NB4 (cell line): ENCODE data around the gene TSPAN17.

ENCODE experiments used
- DNase-seq: peaks from one replicate; pipeline ENCODE4 v3.0.0; 2010; ENCODE audit warnings: low read depth
- H3K4me3 ChIP-seq: one replicate; pipeline ENCODE4 v1.5.1; 2011; ENCODE audit warnings: mild to moderate bottlenecking, low read depth, low read length, moderate library complexity
- MYC ChIP-seq: IDR thresholded peaks from 2 replicates; pipeline ENCODE4 v1.6.1; 2011; ENCODE audit warnings: low read depth, low read length
- POLR2A ChIP-seq: IDR thresholded peaks from 2 replicates; pipeline ENCODE4 v1.6.1; 2011; ENCODE audit warnings: mild to moderate bottlenecking; ENCODE audit not compliant: insufficient read length; ENCODE audit errors: extremely low read depth
- TF ChIP-seq, protein P1 (sequence below): IDR thresholded peaks from one replicate; pipeline ENCODE4 v1.5.1; 2012; ENCODE audit warnings: low read depth, low read length
- TF ChIP-seq, protein P2 (sequence below): IDR thresholded peaks from 2 replicates; pipeline ENCODE4 v1.6.1; 2011; ENCODE audit warnings: low read depth, low read length

The TSPAN17 gene

DNA sequence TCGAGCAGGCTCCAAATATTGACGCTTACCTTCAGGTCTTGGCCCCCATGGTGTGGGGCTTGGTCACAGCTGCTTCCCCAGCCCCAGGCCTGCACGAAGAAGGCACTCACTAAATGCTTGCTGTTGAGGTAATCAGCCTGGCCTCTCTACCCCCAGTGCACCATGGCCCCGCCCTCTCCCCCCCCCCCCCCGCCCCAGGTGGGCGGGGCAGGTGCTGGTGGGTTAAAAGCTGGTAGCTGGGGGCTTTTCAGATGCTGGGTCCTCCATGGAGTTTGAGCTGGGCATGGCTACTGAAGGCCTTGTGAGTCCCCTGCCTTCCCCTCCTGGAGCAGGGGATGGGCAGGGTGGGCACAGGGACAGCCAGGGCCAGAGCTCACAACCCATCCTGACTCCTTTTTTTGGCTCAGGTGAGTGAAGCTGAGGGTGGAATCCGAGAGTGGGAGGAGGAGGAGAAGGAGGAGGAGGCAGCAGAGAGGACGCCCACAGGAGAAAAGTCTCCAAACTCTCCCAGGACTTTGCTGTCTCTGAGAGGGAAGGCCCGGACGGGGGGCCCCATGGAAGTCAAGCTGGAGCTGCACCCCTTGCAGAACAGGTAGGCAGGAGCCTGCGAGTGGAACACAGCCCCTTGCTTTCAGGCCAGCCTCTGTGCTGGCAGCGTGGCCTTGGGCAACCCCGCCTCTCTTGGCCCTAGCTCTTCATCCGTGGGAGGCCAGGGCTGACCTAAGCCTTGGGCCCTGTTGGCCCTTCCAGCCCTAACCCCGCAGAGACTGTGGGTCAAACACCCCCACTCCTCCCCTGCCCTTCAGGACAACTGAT lies 4.4 kb upstream of the TSPAN17 start:
- TF ChIP-seq POLR2A: no peak
- TF ChIP-seq, protein P1, sequence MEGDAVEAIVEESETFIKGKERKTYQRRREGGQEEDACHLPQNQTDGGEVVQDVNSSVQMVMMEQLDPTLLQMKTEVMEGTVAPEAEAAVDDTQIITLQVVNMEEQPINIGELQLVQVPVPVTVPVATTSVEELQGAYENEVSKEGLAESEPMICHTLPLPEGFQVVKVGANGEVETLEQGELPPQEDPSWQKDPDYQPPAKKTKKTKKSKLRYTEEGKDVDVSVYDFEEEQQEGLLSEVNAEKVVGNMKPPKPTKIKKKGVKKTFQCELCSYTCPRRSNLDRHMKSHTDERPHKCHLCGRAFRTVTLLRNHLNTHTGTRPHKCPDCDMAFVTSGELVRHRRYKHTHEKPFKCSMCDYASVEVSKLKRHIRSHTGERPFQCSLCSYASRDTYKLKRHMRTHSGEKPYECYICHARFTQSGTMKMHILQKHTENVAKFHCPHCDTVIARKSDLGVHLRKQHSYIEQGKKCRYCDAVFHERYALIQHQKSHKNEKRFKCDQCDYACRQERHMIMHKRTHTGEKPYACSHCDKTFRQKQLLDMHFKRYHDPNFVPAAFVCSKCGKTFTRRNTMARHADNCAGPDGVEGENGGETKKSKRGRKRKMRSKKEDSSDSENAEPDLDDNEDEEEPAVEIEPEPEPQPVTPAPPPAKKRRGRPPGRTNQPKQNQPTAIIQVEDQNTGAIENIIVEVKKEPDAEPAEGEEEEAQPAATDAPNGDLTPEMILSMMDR: no peak
- TF ChIP-seq, protein P2, sequence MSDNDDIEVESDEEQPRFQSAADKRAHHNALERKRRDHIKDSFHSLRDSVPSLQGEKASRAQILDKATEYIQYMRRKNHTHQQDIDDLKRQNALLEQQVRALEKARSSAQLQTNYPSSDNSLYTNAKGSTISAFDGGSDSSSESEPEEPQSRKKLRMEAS: no peak
- no peak for TF ChIP-seq MYC
- no peak overlapping the region for H3K4me3 ChIP-seq
- no peak for DNase-seq

DNA sequence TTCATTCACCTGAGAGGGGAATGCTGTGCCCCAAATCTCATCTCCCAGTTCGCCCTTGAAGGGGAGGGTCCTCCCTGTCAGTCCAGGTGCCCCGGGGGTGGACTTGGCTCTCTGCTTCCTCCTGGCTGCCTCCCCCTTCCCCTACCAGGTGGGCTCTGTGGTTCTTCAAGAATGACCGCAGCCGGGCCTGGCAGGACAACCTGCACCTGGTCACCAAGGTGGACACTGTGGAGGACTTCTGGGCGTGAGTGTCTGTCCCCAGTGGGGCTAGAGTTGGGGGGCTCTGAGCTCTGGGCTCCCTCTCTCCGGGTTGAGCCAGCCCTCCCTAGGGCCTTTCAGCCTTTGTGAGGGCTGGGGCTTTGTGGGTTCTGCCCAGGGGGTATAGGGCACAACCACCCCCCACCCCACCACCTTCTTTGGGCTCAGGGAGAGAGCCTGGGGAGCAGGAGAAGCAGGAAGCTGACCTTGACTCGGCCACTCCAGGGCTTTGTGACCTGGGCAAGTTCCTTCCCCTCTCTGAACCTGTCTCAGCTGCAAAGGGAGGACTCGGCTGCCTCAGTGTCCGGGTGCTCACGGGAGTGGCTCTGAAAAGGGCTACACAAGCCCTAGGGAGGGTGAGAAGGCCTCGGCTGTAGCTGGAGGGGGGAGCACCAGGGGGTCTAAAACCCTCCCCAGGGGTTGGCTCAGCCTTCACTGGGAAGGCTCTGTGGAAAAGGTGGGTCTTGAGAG lies 3.6 kb upstream of the TSPAN17 start:
- TF ChIP-seq, protein P2: no peak
- TF ChIP-seq, protein P1: no peak
- TF ChIP-seq POLR2A (no peak), MYC (no peak)
- DNase-seq: no peak
- no peak overlapping the region for H3K4me3 ChIP-seq

DNA sequence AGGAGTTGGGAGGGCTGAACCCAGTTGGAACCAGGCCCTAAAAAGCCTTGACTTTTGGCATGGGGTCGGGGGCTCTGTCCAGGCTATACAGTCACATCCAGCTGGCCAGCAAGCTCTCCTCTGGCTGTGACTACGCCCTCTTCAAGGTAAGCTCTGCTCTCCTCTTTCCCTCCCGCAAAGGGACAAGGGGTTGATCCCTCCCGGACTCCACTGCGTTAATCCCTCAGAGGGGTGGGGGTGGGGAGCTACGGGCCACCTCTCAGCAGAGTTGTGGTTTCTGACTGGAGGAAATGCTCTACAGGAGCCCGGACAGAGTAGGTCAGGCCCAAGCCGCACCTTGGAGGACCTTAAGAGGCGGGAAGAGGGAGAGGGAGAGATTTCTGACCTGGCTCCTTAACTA lies 3.0 kb upstream of the TSPAN17 start:
- TF ChIP-seq, protein P1: no peak
- TF ChIP-seq POLR2A (no peak), MYC (no peak)
- TF ChIP-seq, protein P2: no peak
- DNase-seq: no peak
- H3K4me3 ChIP-seq: no peak overlapping the region

DNA sequence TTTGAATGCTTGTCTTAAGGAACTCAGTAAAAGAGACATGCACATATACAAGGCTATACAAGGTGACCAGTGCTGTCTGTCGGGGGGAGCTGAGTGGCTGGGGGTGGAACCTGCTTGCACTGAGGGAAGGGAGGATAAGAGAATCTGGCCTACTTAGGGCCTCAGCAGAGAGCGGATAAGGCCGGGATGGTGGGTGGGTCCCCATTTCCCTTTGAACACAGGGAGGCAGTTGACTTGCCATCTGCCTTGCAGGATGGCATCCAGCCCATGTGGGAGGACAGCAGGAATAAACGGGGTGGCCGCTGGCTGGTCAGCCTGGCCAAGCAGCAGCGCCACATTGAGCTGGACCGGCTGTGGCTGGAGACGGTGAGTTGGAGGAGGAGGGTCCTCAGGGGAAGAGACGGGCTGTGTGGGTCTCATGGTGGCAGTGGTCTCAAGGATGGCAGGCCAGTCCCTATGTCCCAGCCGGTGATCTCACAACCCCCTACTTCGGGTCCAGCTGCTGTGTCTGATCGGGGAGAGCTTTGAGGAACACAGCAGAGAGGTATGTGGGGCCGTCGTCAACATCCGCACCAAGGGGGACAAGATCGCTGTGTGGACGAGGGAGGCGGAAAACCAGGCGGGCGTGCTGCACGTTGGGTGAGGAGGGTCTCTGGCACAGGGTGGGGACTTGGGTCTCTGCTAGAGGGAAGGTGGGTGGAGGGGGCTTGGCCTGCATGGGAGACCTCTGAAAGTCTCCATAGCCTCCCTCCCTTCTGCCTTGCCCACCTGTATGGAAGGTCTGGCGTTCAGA lies 2.2 kb upstream of the TSPAN17 start:
- H3K4me3 ChIP-seq: no peak overlapping the region
- TF ChIP-seq, protein P2: no peak
- TF ChIP-seq MYC: no peak
- no peak for DNase-seq

DNA sequence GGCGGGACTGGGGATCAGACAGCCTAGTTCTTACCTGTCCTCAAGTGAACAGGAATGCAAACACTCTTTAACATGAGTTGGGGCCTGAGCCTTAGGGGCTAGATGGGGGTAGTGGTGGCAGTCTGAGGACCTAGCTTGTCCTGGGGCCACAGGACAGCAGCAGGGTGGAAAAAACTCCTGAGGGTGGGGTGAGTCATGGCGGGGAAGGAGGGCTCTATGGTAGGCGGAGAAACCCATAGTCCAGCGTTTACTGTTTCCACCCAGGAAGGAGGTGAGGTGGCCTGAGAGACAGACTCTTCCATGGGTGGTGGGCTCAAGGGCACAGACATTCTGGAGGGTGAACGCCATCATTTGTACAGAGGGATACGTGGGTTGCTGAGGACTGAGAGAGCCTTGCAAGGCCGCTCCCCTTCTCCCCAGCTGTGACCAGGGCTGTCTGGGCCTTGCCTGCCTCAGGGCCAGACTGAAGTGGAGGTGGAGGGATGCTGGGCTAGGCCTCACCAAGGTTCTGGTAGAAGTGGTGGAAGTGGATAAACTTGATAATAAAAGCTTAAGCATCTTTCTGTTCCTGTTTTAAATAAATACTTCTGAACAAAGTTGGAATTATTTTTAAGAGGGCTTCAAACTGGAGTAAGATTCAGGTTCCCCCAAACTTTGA lies 1.1 kb upstream of the TSPAN17 start:
- TF ChIP-seq, protein P2: no peak
- TF ChIP-seq MYC: no peak
- TF ChIP-seq POLR2A: no peak
- TF ChIP-seq, protein P1: no peak
- DNase-seq: no peak
- no peak overlapping the region for H3K4me3 ChIP-seq
